Fibroblast of skin of right quadriceps (primary cell): ENCODE results near the gene PLSCR1.
A peak's percentile ranks its signal among the peaks of the same experiment; 100 is the strongest.

Source experiments
- DNase-seq: peaks from one replicate; pipeline ENCODE4 v3.0.0-alpha.2; 2013

PLSCR1 gene

GRCh38 chr3:146470425-146470990 is 73.9 kb downstream of the PLSCR1 start:
- DNase-seq, result no peak

GRCh38 chr3:146469150-146470017 is 75.0 kb downstream of the PLSCR1 start, which contains the start of gene PLSCR2:
Gene PLSCR2, minus strand, starts transcription at chr3:146469561. Its CDS starts 9,657 bp downstream, at chr3:146459904.
- DNase-seq, result no peak

GRCh38 chr3:146468671-146469149 is 75.7 kb downstream of the PLSCR1 start:
- peak; percentile 13 for DNase-seq

- DNase-seq, result peak; percentile 25
Measured at GRCh38 chr3:146468234-146468633, 76.2 kb downstream of the PLSCR1 start.

GRCh38 chr3:146466604-146467003 is 77.8 kb downstream of the PLSCR1 start:
- DNase-seq, result no peak

GRCh38 chr3:146465693-146466465 is 78.5 kb downstream of the PLSCR1 start:
- DNase-seq, result no peak
